Transverse colon (tissue), 4 donors: Measurements from ENCODE around the gene POR. TPM values are rescaled to one million over a fixed set of nuclear protein-coding genes. Genes with fewer than 3 reads are reported as not detected.

Experiments
- DNase-seq: peaks from one replicate; pipeline ENCODE4 v3.0.0-alpha.2; 2019
- H3K27ac ChIP-seq, 4 donors: fragments of 200-600 bp; sonication (generic); 2 replicates each; pipeline ENCODE4 v1.5.1; 2016 to 2018; ENCODE audit warnings: inconsistent platforms in 4 of 4
- H3K27me3 ChIP-seq: fragments of 200-600 bp; sonication (generic); 2 replicates; pipeline ENCODE4 v1.5.1; 2017; ENCODE audit warnings: inconsistent platforms
- H3K36me3 ChIP-seq, 4 donors: fragments of 200-600 bp; sonication (generic); 2 replicates each; pipeline ENCODE4 v1.5.1; 2017 to 2019; ENCODE audit warnings: inconsistent platforms in 4 of 4
- H3K4me1 ChIP-seq, 4 donors: fragments of 200-600 bp; sonication (generic); 2 replicates each; pipeline ENCODE4 v1.5.1; 2017 to 2020; ENCODE audit warnings: inconsistent platforms in 4 of 4
- H3K4me3 ChIP-seq, 4 donors: fragments of 200-600 bp; sonication (generic); 1 replicate in 1 of 4; 2 replicates in 3 of 4; pipeline versions ENCODE4 v1.5.1 to v1.6.1; 2017 to 2019; ENCODE audit warnings: inconsistent platforms in 4 of 4
- H3K9me3 ChIP-seq, 2 donors: fragments of 200-600 bp; sonication (generic); 2 replicates each; pipeline ENCODE4 v1.5.1; 2017 to 2019; ENCODE audit warnings: inconsistent platforms in 2 of 2
- EP300 ChIP-seq: sonication (generic); formaldehyde crosslinking; IDR thresholded peaks from one replicate; pipeline ENCODE4 v1.6.1; 2017; ENCODE audit warnings: antibody characterized with exemption, low read depth
- POLR2A ChIP-seq: fragments of 450-650 bp; IDR thresholded peaks from one replicate; pipeline ENCODE4 v1.6.1; 2016; ENCODE audit warnings: antibody characterized with exemption, mild to moderate bottlenecking, moderate library complexity
- POLR2AphosphoS5 ChIP-seq, 3 donors: sonication (generic); formaldehyde crosslinking; IDR thresholded peaks; one replicate each; pipeline ENCODE4 v1.6.1; 2016; ENCODE audit warnings: antibody characterized with exemption in 3 of 3
- WGBS, 2 donors: methylation state at CpG; one replicate each; pipeline ENCODE4 v1.1.5; 2018; ENCODE audit warnings: low coverage in 1 of 2; 5-methylcytosine and 5-hydroxymethylcytosine counted together
- in situ Hi-C, 4 donors: fragments of 200-750 bp; cut with MboI; loops; one replicate each; pipeline versions ENCODE4 v1.15.0 to v1.15.1; 2017; ENCODE audit warnings: low sequenced_read_pairs in 3 of 4, low pct_ligation_motif_present in 1 of 4, low pct_unique_long_range_greater_than_20kb in 1 of 4
- intact Hi-C: fragments of 100-400 bp; cut with DNase I; formaldehyde crosslinking; loops from one replicate; pipeline ENCODE4 v1.15.1; 2023; ENCODE audit warnings: low total_unique reads
- total RNA-seq, 4 donors: library from RNA; depleted of rRNA; stranded (reverse); fragments of >200 nt; gene quantifications; one replicate each; pipeline ENCODE4 v1.1.0, GENCODE V29; 2016
- TF ChIP-seq, protein P1 (sequence below), 5 experiments: fragments of 200-600 bp in 3 of 5; fragments of 450-650 bp in 2 of 5; sonication (generic) in 3 of 5; IDR thresholded peaks; 1 replicate in 2 of 5; 2 replicates in 3 of 5; pipeline ENCODE4 v1.5.1; 2016 to 2017; ENCODE audit warnings: antibody characterized with exemption in 5 of 5, inconsistent platforms in 3 of 5, mild to moderate bottlenecking in 2 of 5, moderate library complexity in 1 of 5

POR gene
- total RNA-seq, 4 donors from 2014 or later, result 95.9 to 200 (median 149) TPM

DNA sequence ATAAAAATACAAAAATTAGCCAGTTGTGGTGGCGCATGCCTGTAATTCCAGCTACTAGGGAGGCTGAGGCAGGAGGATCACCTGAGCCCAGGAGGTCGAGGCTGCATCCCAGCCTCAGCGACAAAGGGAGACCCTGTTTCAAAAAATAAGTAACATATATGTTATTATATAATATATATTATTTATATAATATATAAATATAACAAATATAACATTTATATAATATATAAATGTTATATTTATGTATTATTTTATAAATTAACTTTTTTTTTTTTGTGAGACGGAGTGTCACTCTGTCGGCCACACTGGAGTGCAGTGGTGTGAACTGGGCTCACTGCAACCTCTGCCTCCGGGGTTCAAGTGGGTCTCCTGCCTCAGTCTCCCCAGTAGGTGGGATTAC, 1.5 kb upstream of the POR start:
- Histone ChIP-seq H3K4me3 (no peak overlapping the region), H3K27me3 (no peaks in the 10 kb centered on the region), H3K4me1 (peaks cover 6 to 23% (median 18%) of the 10 kb centered on the region in 4 donors), H3K27ac (no peak overlapping the region), H3K36me3 (no peaks in the 10 kb centered on the region), H3K9me3 (no peaks in the 10 kb centered on the region)
- no peak for TF ChIP-seq POLR2AphosphoS5 (IDR thresholded peaks at IDR 0.05)
- TF ChIP-seq, protein P1, sequence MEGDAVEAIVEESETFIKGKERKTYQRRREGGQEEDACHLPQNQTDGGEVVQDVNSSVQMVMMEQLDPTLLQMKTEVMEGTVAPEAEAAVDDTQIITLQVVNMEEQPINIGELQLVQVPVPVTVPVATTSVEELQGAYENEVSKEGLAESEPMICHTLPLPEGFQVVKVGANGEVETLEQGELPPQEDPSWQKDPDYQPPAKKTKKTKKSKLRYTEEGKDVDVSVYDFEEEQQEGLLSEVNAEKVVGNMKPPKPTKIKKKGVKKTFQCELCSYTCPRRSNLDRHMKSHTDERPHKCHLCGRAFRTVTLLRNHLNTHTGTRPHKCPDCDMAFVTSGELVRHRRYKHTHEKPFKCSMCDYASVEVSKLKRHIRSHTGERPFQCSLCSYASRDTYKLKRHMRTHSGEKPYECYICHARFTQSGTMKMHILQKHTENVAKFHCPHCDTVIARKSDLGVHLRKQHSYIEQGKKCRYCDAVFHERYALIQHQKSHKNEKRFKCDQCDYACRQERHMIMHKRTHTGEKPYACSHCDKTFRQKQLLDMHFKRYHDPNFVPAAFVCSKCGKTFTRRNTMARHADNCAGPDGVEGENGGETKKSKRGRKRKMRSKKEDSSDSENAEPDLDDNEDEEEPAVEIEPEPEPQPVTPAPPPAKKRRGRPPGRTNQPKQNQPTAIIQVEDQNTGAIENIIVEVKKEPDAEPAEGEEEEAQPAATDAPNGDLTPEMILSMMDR (IDR thresholded peaks at IDR 0.05), result no peak
- no peak for TF ChIP-seq POLR2A
- no peak for TF ChIP-seq EP300
- no peak for DNase-seq
- WGBS, 2 donors, result 96 to 99% methylated on average over 6 of the region's 6 CpGs
- in situ Hi-C loops, result loop anchor here in 1 of 4 donors (10.0 kb wide), 1 partner anchor 81 kb away; the partner anchor contains the start of gene TMEM120A
- intact Hi-C loops, result loop anchor here (10.0 kb wide), 2 partner anchors 51 to 81 kb away; partner anchors contain the start of gene TMEM120A

DNA sequence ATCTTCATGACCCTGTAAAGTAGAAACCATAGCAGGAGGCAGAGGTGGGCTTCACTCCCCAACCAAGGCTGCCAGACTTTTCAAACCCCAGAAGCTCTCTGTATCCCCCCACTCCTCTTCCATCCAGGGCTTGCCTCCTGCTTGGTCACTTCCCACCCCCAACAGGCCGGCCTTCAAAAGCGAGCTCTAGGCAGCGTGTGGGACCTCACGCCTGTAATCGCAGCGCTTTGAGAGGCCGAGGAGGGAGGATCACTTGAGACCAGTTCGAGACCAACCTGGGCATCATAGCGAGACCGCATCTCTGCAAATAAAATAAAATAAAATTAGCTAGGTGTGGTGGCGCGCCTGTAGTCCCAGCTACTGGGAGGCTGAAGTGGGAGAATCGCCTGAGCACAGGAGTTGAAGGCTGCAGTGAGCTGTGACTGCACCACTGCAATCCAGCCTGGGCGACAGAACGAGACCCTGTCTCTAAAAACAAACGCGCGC, 743 bp upstream of the POR start:
- peak overlapping the region; percentile 64 to 100 (median 86) for H3K4me3 ChIP-seq
- in situ Hi-C loops (loop anchor here in 1 of 4 donors (10.0 kb wide), 1 partner anchor 81 kb away; the partner anchor contains the start of gene TMEM120A), intact Hi-C loops (loop anchor here (10.0 kb wide), 2 partner anchors 51 to 81 kb away; partner anchors contain the start of gene TMEM120A)
- H3K27ac ChIP-seq, result peak overlapping the region; percentile 87 to 96 (median 94)
- no peaks in the 10 kb centered on the region for H3K36me3 ChIP-seq
- H3K27me3 ChIP-seq, result no peaks in the 10 kb centered on the region
- peak; percentile 16 for DNase-seq
- peaks cover 6 to 29% (median 19%) of the 10 kb centered on the region in 4 donors for H3K4me1 ChIP-seq
- no peaks in the 10 kb centered on the region for H3K9me3 ChIP-seq
- WGBS, 2 donors, result 36% methylated on average over 18 of the region's 18 CpGs; no CpG with 5 or more reads in 1 of the 2 donors
- TF ChIP-seq POLR2A (no peak), POLR2AphosphoS5 (IDR thresholded peaks at IDR 0.05) (no peak), EP300 (no peak)
- TF ChIP-seq, protein P1 (IDR thresholded peaks at IDR 0.05), result no peak

DNA sequence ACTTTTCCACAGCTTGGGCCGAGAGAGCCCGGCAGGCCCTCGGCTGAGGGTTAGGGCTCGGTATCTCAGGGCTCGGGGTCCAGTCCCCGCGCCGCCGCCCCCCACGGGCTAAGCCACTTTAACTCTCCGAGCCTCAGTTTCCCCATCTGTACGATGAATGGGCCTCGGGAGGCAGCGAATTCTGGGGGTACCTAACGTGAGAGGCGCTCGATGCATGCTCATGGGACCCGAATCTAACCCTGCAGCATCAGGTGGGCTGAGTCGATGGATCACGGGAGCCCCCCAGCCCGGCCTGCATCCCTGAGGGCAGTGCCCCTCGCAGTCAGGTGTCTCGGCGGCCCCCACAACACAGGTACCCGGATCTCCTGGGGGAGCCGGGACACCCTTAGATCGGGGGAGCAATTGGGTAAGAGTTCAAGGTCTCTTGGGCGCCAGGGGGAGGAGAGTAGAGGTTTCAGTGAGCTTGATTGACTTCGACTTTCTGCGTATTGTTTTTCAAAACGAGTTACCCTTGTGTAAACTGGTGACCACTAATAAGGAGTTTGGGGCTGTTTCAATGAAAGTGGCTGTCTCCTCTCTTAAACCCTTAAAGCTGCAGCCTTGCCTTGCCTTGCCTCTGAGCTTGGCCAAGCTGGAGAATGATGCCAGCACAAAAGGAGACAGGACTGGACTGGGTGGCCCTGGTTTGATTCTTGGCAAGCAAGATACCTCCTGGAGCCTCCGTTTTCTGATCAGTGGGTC, 631 bp downstream of the POR start:
- no peaks in the 10 kb centered on the region for H3K9me3 ChIP-seq
- TF ChIP-seq EP300 (no peak), POLR2A (no peak), POLR2AphosphoS5 (IDR thresholded peaks at IDR 0.05) (no peak)
- TF ChIP-seq, protein P1 (IDR thresholded peaks at IDR 0.05), result no peak
- WGBS, 2 donors, result 0 to 1% methylated on average over 2 to 28 of the region's 32 CpGs
- DNase-seq, result peak; percentile 31
- H3K4me1 ChIP-seq, result peaks cover 6 to 34% (median 25%) of the 10 kb centered on the region in 4 donors
- intact Hi-C loops, result loop anchor here (5.0 to 10.0 kb wide), 3 partner anchors 38 to 79 kb away; partner anchors contain the start of genes RHBDD2 and TMEM120A
- no peaks in the 10 kb centered on the region for H3K36me3 ChIP-seq
- H3K27me3 ChIP-seq, result no peaks in the 10 kb centered on the region
- peak overlapping the region; percentile 87 to 96 (median 94) for H3K27ac ChIP-seq
- peak overlapping the region; percentile 59 to 100 (median 86) for H3K4me3 ChIP-seq
- in situ Hi-C loops, result loop anchor here in 1 of 4 donors (10.0 kb wide), 1 partner anchor 79 kb away; the partner anchor contains the start of gene TMEM120A

DNA sequence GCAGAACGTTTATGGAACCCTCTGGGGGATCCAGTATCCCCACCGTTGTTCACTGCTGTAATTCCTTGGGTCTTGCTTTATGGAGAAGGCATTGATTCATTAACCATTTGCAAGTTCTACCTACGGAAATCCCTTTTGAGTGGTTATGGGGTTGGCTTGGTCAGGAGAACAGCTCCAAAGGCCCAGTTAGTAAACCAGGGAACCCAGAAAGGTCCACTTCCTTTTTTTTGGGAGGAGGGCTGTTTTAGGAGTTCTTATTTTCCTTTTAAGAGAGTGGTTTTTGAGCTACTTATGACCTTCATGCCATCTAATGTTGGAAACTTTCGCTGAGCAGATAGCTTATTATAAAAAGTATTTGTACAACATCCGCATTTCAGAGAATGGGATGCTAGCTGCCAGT, 1.3 kb downstream of the POR start:
- in situ Hi-C loops (loop anchor here in 1 of 4 donors (10.0 kb wide), 1 partner anchor 79 kb away; the partner anchor contains the start of gene TMEM120A), intact Hi-C loops (loop anchor here (5.0 to 10.0 kb wide), 3 partner anchors 39 to 79 kb away; partner anchors contain the start of genes RHBDD2 and TMEM120A)
- Histone ChIP-seq H3K36me3 (no peaks in the 10 kb centered on the region), H3K27me3 (no peaks in the 10 kb centered on the region), H3K4me1 (peaks cover 6 to 41% (median 28%) of the 10 kb centered on the region in 4 donors), H3K27ac (peak overlapping the region in 2 of 4 donors; percentile 94), H3K9me3 (no peaks in the 10 kb centered on the region), H3K4me3 (peak overlapping the region in 3 of 4 donors; percentile 82 to 100 (median 91))
- no peak for DNase-seq
- WGBS, 2 donors, result 64 to 78% methylated on average over 2 to 5 of the region's 5 CpGs
- TF ChIP-seq POLR2AphosphoS5 (IDR thresholded peaks at IDR 0.05) (no peak), EP300 (no peak), POLR2A (no peak)
- TF ChIP-seq, protein P1 (IDR thresholded peaks at IDR 0.05), result no peak
